HG03095 (cell line): Measurements from ENCODE around the gene EML5.
"Not testable (repeated sequence)": the region's sequence is repeated elsewhere in the genome, so short reads cannot be mapped to it uniquely, and the experiment has no call there.

Experiments
- ATAC-seq: cut with Tn5 transposase; IDR thresholded peaks from one replicate; pipeline ENCODE4 v1.9.1; 2021; ENCODE audit warnings: moderate library complexity; ENCODE audit not compliant: unreplicated experiment

Gene EML5

DNA sequence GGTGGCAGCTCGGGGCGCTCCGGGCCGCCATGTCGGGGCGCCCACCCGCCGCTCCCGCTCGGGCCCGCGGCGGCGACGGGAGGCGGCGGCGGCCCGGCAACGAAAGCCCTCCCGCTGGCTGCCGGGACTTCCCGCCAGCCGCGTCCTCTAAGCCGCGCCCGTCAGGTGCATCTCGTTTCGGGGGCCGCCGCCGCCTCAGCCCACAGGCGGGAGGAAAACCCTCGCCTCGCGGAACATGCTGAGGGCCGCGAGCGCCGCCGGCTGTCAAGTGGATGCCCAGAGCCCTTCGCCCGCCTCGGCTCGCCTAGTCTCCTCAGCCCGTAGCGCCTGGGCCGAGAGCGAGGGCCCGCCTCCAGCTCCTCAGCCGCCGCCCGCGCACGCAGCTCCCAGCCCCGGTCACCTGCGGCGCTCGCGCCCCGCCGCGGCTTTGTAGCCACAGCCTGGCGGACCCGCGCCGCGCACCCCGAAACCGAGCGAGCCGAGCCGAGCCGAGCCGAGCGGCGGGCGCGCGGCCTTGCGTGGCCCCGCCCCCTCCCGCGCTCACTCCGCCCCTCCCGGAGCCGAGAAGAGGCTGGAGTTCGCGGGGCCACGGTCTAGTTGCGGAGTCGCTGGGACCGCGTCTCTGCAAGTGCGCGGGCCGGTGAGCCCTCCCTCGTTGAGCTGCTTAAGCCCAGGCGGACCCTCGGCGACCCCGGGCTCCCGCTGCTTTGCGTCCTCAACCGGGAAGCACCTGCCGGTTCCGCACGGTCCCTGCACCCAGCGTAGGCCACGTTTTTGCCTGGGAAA lies at the start of gene EML5:
Gene EML5, minus strand, starts transcription at position 481 of the 786 bp plus-strand sequence. Its CDS starts 450 bp downstream, at position 31.
- peak; percentile 86 for ATAC-seq

- ATAC-seq = no peak
Observed at GRCh38 chr14:88842414-88842813, 49.7 kb upstream of the EML5 start.

GRCh38 chr14:88841741-88842140 lies 49.0 kb upstream of the EML5 start:
- no peak for ATAC-seq

DNA sequence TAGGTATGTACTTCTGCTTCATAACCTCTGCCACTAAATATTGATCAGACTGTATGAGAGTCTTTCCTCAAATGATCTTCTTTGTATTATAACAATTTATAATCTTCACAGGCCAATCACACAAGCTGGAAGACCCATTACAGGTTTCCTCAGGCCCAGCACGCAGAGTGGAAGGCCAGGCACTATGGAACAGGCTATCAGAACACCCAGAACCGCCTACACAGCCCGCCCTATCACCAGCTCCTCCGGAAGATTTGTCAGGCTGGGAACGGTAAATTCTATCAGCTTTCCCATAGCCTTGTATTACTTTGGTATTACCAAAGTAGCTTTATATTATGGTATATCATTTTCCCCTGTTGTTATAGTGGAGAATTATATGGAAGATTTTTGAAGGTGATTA lies 48.2 kb upstream of the EML5 start:
- no peak for ATAC-seq

- no peak for ATAC-seq
Observed at GRCh38 chr14:88838015-88838414, 45.3 kb upstream of the EML5 start.

DNA sequence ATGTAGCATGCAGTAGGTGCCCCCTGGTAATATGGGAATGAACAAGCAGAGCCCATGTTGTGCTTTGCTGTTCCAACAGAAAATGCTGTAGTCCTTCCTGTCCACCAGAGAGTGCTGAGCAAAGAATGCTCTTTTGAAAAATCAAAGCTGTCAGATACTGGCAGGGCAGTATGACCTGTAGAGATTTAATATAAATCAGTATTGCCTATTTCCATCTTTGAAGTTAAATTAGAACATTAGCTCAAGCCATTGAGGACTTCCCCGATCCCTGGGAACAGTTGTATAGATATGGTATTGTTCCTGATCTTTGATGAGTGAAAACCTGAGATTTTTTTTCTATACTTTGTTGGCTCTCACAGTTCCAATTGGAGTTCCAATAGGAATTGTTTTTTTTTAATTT lies 44.7 kb upstream of the EML5 start:
- ATAC-seq = no peak

DNA sequence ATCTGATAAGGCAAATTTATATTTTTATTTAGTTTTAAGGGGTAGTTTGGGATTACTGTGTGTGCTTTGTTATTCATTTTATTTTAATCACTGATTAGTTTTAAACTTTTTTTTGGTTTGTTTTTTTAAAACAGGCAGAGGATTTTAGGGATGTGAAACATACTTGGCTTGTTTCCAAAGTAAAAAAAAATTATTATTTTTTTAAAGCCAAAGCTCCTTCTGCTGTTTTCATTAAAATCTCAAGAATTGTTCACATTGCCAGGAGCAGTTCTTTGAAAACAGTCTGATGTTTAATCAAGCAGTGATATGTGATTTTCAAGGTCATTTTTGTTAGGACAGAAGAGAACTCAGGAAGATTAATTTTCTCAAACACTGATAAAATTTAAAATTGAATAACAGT lies 42.9 kb upstream of the EML5 start:
- no peak for ATAC-seq

GRCh38 chr14:88834883-88835431 lies 42.2 kb upstream of the EML5 start:
- ATAC-seq = no peak

GRCh38 chr14:88831284-88831683 lies 38.5 kb upstream of the EML5 start:
- ATAC-seq = no peak

DNA sequence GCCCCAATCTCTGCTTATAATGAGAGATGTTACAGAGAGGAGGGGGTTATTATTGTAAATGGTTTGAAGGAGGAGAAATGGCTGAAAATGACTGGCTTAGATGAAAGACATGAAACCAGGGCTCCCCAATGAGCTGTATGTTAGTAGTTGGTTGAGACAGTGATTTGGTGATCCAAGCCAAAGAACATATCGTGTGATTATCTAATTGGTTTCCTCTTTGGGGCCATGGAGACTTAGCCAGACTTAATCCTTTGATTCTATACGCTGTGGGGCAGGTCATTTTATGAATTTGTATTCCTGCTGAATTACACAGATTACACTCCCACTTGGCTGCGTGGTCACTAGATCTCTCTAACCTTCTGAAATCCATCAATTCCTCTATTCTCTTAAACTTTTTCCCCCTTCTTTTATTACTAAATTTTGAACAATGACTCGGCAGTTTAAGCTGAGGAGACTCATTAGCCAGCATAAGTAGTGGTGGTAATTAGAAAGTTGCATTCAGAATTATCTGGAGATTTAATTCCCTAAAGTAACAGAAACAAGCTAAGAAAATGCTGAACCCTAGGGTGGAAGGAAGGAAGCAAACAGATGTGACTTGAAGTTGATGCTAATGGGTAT lies 37.0 kb upstream of the EML5 start:
- ATAC-seq = no peak

- no peak for ATAC-seq
Observed at GRCh38 chr14:88829188-88829587, 36.4 kb upstream of the EML5 start.

- ATAC-seq = no peak
Observed at GRCh38 chr14:88825503-88825902, 32.8 kb upstream of the EML5 start.

DNA sequence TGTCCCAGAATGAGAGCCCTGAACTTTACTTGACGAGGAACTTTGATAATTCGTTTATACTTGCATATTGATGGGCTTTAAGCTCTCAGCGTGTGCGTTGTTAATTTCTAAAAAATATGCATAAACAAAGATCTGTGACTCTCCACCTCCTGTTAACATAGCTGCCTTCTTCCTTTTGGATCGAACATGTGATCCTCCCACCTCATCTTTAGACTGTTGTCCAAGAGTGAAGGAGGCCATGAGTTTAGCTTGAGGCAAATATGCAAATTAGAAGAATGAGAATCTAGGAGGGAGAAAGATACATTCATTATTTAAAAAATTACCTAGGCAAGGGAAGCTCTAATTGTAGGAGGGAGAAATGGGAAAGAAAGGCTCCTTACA lies 32.3 kb upstream of the EML5 start:
- ATAC-seq = no peak

DNA sequence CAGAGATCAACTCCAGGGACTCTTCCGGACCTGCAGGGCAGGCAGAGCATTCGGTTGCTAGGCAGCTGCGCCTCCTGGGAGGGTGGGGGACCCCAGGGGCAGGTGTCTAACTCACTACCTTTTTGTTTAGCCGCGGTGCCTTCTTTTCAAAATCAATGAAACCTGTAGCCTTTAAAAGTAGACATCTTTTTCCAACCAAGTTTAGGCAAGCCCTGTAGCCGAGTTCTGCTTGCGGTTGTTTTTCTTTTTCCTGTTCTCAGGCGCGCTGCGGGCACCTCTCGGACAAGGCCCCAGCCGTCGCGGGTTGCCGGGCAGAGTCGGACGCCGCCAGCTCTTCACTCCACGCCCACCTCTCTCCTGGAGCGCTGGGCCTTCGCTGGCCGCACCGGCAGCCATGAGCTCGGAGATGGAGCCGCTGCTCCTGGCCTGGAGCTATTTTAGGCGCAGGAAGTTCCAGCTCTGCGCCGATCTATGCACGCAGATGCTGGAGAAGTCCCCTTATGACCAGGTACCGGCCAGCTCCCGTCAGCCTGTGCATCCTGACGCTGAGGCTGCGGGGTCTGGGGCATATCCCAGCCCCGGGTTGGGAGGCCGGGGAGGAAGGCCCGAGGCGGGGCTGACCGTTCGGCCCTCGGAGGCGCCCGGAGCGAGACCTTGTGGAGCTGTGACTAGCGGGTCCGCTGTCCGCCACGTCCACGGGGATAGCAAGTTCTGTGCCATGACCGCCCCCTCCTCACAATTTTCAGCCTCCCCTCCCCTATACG lies 31.7 kb upstream of the EML5 start, which contains the start of gene TTC8:
Gene TTC8, plus strand, starts transcription at position 338 of the 764 bp plus-strand sequence. Its CDS starts 57 bp downstream, at position 395.
- ATAC-seq = peak; percentile 97

- ATAC-seq = peak; percentile 1
Observed at GRCh38 chr14:88823968-88824313, 31.2 kb upstream of the EML5 start.

DNA sequence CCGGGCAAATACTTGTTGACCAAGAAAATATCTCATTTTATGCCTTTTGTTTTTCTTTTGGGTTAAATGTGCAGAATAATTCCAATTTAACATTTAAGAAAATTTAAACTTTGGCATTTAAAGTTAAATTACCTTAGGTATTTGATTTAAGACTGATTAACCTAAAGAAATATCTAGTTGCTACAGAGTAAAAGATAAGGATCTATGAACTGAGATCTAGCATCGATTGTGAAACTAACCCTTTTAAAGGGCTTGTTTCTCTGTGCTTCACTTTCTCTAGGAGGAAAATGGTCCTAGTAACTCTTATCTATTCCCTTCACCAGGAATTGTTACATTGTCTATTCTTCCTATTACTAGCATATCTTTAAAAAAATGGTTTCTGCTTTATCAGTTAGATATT lies 29.1 kb upstream of the EML5 start:
- no peak for ATAC-seq

DNA sequence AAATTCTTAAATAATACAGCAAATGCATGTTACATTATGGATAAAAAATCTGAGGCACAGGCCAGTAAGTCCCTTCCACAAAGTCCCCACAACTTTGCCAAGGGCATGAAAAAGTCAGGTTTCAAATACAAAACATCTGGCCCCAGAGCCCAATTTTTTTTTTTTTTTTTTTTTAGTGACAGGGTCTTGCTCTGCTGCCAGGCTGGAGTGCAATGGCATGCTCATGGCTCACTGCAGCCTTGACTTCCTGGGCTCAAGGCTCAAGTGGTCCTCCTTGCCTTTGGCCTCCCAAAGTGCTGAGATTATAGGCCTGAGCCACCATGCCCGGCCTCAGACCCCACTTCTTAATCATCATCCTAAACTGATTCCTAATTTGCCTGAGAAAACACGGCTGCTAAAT lies 28.6 kb upstream of the EML5 start:
- ATAC-seq = no peak

- ATAC-seq = not testable (repeated sequence)
Observed at GRCh38 chr14:88819674-88820073, 26.9 kb upstream of the EML5 start.

DNA sequence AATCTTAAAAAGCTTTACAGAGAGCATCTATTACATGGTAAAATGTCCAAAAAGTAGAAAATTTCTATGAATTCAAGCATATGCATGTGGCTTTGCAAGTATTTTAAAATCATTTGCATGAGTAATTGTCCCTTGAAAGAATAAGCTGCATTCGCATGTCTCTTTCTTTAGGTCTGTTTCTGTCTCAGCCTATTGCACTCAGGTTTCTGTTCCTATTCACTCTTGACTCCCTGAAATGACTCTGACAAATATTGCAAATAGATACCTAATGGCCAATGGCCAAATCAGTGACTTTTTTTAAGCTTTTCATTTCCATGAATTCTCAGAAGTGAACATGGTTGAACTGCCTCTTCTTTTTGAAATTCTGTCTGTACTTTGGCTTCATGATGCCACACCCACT lies 25.3 kb upstream of the EML5 start:
- ATAC-seq = no peak

DNA sequence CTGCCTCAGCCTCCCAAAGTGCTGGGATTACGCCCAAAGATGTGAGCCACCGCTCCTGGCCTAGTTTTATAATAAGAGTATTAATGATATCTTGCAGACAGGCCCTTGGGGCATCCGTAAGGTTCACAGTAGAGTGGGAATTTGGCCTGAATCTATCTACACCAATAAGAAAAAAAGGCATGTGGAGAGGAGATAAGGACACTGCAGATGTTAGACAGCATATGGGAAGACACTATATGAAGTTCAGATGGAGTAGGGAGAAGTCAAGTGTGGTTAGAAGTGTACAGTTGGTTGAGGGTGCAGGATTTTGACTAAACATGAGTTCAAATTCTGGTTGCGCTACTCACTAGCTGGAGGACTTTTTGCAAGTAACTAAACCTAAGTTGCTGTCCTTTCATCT lies 23.2 kb upstream of the EML5 start:
- ATAC-seq = no peak

- ATAC-seq = no peak
Observed at GRCh38 chr14:88808359-88808758, 15.6 kb upstream of the EML5 start.

DNA sequence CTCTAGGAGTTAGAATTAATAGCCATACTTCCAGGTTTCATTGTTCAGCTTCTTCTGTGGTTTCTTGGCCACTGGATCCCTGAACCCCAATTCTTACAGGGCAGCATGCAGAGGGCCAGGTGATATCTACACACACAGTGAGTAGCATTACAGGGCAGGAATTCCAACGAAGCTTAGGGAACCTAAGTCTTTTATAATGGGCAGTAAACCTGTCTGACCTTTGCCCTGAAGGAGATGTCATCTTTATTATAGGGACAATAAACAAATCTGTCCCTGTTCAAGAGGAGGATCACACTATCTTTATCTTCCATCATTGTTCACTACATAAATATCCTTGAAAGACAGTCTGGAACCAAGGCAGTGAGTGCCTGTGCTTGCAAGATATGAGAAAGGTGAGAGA lies 11.7 kb upstream of the EML5 start:
- no peak for ATAC-seq
